Measurements from ENCODE around the gene CFC1.
"Not testable (repeated sequence)": the region's sequence is repeated elsewhere in the genome, so short reads cannot be mapped to it uniquely, and the experiment has no call there.

DNA sequence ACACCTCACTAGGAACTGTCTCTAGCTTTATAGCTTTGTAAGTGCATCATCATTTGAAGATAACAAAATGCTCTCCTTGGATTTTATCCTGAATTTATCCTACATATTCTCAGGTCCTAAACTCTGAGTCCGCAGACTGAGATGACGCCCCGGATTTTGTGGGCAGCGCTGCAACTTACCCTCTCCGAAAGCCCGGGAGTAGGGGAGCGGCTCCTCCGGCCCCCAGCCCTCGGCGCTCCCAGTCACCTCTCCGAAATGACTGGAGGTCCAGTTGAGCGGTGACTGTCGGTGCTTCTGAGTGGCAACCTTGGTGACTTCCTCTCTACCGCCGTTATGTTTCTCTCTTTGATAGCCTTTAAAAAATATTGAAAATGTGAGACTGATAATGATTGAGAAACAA is 912 bp downstream of the CFC1 start:
- TF ChIP-seq CTCF (IDR thresholded peaks at IDR 0.05); TEAD1 (CRISPR knock-in tag; IDR thresholded peaks at IDR 0.05); FOXP1 (CRISPR knock-in tag; IDR thresholded peaks at IDR 0.05; ENCODE audit: borderline replicate concordance); HMGXB4 (CRISPR knock-in tag; IDR thresholded peaks at IDR 0.05); MXD4 (CRISPR knock-in tag; IDR thresholded peaks at IDR 0.05; ENCODE audit: borderline replicate concordance); ZNF512 (CRISPR knock-in tag; IDR thresholded peaks at IDR 0.05; ENCODE audit: borderline replicate concordance); KAT7 (CRISPR knock-in tag; IDR thresholded peaks at IDR 0.05; ENCODE audit: borderline replicate concordance): not testable (repeated sequence)
- TF ChIP-seq, protein P1, sequence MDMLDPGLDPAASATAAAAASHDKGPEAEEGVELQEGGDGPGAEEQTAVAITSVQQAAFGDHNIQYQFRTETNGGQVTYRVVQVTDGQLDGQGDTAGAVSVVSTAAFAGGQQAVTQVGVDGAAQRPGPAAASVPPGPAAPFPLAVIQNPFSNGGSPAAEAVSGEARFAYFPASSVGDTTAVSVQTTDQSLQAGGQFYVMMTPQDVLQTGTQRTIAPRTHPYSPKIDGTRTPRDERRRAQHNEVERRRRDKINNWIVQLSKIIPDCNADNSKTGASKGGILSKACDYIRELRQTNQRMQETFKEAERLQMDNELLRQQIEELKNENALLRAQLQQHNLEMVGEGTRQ (CRISPR knock-in tag; IDR thresholded peaks at IDR 0.05): not testable (repeated sequence)
- TF ChIP-seq, protein P2, sequence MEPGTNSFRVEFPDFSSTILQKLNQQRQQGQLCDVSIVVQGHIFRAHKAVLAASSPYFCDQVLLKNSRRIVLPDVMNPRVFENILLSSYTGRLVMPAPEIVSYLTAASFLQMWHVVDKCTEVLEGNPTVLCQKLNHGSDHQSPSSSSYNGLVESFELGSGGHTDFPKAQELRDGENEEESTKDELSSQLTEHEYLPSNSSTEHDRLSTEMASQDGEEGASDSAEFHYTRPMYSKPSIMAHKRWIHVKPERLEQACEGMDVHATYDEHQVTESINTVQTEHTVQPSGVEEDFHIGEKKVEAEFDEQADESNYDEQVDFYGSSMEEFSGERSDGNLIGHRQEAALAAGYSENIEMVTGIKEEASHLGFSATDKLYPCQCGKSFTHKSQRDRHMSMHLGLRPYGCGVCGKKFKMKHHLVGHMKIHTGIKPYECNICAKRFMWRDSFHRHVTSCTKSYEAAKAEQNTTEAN (CRISPR knock-in tag; IDR thresholded peaks at IDR 0.05): not testable (repeated sequence)
- TF ChIP-seq, protein P3, sequence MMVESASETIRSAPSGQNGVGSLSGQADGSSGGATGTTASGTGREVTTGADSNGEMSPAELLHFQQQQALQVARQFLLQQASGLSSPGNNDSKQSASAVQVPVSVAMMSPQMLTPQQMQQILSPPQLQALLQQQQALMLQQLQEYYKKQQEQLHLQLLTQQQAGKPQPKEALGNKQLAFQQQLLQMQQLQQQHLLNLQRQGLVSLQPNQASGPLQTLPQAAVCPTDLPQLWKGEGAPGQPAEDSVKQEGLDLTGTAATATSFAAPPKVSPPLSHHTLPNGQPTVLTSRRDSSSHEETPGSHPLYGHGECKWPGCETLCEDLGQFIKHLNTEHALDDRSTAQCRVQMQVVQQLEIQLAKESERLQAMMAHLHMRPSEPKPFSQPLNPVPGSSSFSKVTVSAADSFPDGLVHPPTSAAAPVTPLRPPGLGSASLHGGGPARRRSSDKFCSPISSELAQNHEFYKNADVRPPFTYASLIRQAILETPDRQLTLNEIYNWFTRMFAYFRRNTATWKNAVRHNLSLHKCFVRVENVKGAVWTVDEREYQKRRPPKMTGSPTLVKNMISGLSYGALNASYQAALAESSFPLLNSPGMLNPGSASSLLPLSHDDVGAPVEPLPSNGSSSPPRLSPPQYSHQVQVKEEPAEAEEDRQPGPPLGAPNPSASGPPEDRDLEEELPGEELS (CRISPR knock-in tag; IDR thresholded peaks at IDR 0.05): not testable (repeated sequence)
